ENCODE data around the gene RPEL1.
"Not testable (repeated sequence)": the region's sequence is repeated elsewhere in the genome, so short reads cannot be mapped to it uniquely, and the experiment has no call there.

RPEL1 gene

DNA sequence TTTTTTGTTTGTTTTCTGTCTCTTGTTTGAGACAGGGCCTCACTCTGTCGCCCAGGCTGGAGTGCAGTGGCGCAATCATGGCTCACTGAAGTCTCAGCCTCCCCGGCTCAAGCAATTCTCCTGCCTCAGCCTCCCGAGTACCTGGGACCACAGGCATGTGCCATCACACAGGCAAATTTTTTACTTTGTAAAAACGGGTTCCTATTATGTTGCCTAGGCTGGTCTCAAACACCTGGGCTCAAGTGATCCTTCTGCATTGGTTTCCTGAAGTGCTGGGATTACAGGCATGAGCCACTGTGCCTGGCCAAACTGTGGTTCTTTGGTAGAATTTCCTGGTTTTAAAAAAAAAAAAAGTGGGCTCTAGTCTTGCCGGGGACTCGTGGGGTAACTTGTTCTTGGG, at the start of gene RPEL1:
RPEL1 (plus strand) TSS at position 301 of the 400 bp plus-strand sequence. CDS start 110 bp downstream, outside the sequence.
- POLR2A ChIA-PET = not testable (repeated sequence)

DNA sequence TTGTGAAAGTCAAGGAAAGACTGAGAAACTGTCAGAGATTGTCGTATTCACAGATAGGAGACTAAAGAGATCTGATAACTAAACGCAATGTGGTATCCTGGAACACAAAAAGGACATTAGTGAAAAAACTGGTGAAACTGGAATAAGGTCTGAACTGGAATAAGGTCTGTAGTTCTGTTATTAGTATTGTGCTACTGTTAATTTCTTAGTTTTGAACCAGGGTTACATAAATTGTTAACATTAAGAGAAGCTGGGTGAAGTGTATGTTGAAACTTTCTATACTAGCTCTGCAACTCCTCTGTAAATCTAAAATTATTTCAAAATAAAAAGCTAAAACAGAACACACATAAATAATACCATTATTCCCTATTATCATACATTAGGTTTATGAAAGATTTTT, 49.2 kb upstream of the RPEL1 start:
- POLR2A ChIA-PET = no interaction called here

More for the DNA sequence above, at the start of gene RPEL1:
- CTCF ChIA-PET = interaction anchor here (1.8 to 5.0 kb wide), 6 partner anchors 10 to 410 kb away, joined by 4 to 62 read pairs (median 28); partner anchors contain the start of gene CNNM2
- DNase-seq (ENCODE audit: low read depth, low spot score); H3K4me3 ChIP-seq (ENCODE audit: low read depth, low read length): not testable (repeated sequence)

DNA sequence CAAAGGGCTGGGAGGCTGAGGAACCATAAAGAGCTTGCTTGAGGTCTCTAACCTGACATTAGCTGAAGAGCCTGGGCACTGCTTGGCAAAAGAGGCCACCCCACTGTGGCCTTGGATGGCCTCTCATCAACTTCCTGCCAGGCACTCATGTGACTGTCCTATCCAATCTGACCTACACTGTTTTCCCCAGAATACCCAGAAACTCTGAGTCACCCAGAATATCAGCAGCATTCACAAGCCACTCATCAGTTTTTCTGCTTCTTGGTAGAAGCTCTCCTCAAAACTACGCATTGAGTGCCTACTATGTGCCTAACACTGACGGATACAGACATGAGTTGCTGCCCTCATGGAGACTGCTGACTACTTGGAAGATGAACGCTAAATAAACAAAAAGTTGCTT, 48.5 kb upstream of the RPEL1 start:
- POLR2A ChIA-PET = no interaction called here
- CTCF ChIA-PET = interaction anchor here (0.9 to 1.4 kb wide), 3 partner anchors 42 to 75 kb away, joined by 3 to 5 read pairs (median 3); no protein-coding TSS in a partner anchor
- DNase-seq (ENCODE audit: low read depth, low spot score) = no peak
- TF ChIP-seq, protein P1, sequence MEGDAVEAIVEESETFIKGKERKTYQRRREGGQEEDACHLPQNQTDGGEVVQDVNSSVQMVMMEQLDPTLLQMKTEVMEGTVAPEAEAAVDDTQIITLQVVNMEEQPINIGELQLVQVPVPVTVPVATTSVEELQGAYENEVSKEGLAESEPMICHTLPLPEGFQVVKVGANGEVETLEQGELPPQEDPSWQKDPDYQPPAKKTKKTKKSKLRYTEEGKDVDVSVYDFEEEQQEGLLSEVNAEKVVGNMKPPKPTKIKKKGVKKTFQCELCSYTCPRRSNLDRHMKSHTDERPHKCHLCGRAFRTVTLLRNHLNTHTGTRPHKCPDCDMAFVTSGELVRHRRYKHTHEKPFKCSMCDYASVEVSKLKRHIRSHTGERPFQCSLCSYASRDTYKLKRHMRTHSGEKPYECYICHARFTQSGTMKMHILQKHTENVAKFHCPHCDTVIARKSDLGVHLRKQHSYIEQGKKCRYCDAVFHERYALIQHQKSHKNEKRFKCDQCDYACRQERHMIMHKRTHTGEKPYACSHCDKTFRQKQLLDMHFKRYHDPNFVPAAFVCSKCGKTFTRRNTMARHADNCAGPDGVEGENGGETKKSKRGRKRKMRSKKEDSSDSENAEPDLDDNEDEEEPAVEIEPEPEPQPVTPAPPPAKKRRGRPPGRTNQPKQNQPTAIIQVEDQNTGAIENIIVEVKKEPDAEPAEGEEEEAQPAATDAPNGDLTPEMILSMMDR (IDR thresholded peaks at IDR 0.05; ENCODE audit: insufficient read depth, low read length, missing control alignments) = no peak
- H3K4me3 ChIP-seq (ENCODE audit: low read depth, low read length) = no peak overlapping the region

More for the DNA sequence above, 49.2 kb upstream of the RPEL1 start:
- no peak for DNase-seq (ENCODE audit: low read depth, low spot score)
- no peak overlapping the region for H3K4me3 ChIP-seq (ENCODE audit: low read depth, low read length)
- TF ChIP-seq, protein P1 (IDR thresholded peaks at IDR 0.05; ENCODE audit: insufficient read depth, low read length, missing control alignments) = no peak
- CTCF ChIA-PET = interaction anchor here (0.9 to 1.4 kb wide), 3 partner anchors 42 to 76 kb away, joined by 3 to 5 read pairs (median 3); no protein-coding TSS in a partner anchor

DNA sequence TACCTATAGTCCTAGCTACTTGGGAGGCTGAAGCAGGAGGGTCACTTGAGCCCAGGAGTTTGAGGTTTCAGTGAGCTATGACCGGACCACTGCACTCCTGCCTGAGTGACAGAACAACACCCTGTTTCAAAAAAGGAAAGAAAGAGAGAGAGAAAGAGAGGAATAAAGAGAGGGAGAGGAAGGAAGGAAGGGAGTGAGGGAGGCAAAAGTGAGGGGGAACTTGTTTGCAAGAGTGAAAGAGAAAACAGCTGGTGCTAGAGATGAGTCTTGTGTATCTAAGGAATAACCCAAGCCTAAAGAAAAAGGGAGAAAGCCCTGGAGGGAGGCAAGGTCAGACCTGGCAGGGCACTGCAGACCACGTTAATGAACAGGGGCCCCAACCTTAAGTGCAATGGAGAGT, 47.8 kb upstream of the RPEL1 start:
- ChIA-PET CTCF (no interaction called here), POLR2A (no interaction called here)
- TF ChIP-seq, protein P1 (IDR thresholded peaks at IDR 0.05; ENCODE audit: insufficient read depth, low read length, missing control alignments) = no peak
- no peak for DNase-seq (ENCODE audit: low read depth, low spot score)
- H3K4me3 ChIP-seq (ENCODE audit: low read depth, low read length) = no peak overlapping the region

DNA sequence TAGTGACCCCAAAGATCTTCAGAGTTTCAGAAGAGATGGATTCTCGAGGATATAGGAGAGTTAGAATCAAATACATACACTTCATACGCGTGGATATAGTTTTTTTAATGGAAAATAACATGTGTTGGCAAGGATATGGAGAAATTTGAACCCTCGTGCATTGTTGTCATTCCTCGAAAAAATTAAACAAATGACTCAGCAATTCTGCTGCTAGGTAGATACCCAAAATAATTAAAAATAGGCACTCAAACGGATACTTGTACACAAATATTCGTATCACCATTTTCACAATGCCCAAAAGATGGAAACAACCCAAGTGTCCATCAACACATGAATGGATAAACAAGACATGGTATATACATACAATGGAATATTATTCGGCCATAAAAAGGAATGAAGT, 47.0 kb upstream of the RPEL1 start:
- TF ChIP-seq, protein P1 (IDR thresholded peaks at IDR 0.05; ENCODE audit: insufficient read depth, low read length, missing control alignments) = no peak
- CTCF ChIA-PET = no interaction called here
- POLR2A ChIA-PET = no interaction called here
- no peak for DNase-seq (ENCODE audit: low read depth, low spot score)
- H3K4me3 ChIP-seq (ENCODE audit: low read depth, low read length) = no peak overlapping the region

DNA sequence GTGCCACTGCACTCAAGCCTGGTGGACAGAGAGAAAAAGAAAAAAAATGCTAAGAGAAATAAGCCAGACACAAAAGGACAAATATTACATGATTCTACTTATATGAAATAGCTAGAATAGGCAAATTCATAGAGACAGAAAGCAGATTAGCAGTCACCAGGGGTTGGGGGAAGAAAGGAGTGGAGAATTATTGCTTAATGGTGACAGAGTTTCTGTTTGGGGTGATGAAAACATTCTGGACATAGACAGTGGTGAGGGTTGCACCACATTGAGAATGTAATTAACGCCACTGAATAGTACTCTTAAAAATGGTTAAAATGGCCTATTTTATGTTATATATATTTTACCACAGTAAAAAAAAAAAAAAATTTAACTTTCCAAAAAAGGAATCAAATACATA, 46.2 kb upstream of the RPEL1 start:
- DNase-seq (ENCODE audit: low read depth, low spot score) = no peak
- CTCF ChIA-PET = no interaction called here
- POLR2A ChIA-PET = interaction anchor here (0.7 kb wide), 1 partner anchor 32 kb away, joined by 3 read pairs; no protein-coding TSS in a partner anchor

More for the DNA sequence above, 46.2 kb upstream of the RPEL1 start:
- TF ChIP-seq, protein P1 (IDR thresholded peaks at IDR 0.05; ENCODE audit: insufficient read depth, low read length, missing control alignments) = no peak
- H3K4me3 ChIP-seq (ENCODE audit: low read depth, low read length) = no peak overlapping the region
